Spleen (tissue), 7 donors: Measurements from ENCODE around the gene KCNG2.

Source experiments
- CTCF ChIP-seq, 11 experiments: fragments of 200-600 bp in 7 of 11; fragments of 450-650 bp in 4 of 11; sonication (generic) in 4 of 11; IDR thresholded peaks in 8 of 11; conservative IDR thresholded peaks in 3 of 11; 1 replicate in 7 of 11; 2 replicates in 4 of 11; pipeline versions ENCODE4 v1.4.0 to v1.8.0; 2016 to 2021; ENCODE audit warnings: antibody characterized with exemption in 11 of 11, inconsistent platforms in 4 of 11, mild to moderate bottlenecking in 1 of 11
- POLR2A ChIP-seq, 3 donors: fragments of 450-650 bp; IDR thresholded peaks; one replicate each; pipeline ENCODE4 v1.5.1; 2017; ENCODE audit warnings: antibody characterized with exemption in 3 of 3, mild to moderate bottlenecking in 1 of 3
- POLR2AphosphoS5 ChIP-seq, 3 donors: sonication (generic); formaldehyde crosslinking; IDR thresholded peaks; one replicate each; pipeline ENCODE4 v1.5.1; 2017; ENCODE audit warnings: antibody characterized with exemption in 3 of 3
- donor health status: DM: no; HTN: no; CAD: no; lungs with moderate emphysema.
- donor health status: DM: no; HTN: no; CAD: no.
- donor health status: DM: no; HTN: no; CAD: no.

GRCh38 chr18:79877163-79878091 is 79.7 kb downstream of the KCNG2 start:
- no peak for TF ChIP-seq CTCF (IDR thresholded peaks at IDR 0.05 in 8 of 11, conservative IDR thresholded peaks at IDR 0.05 in 3 of 11)
- TF ChIP-seq POLR2A (IDR thresholded peaks at IDR 0.05) = no peak
- TF ChIP-seq POLR2AphosphoS5 (IDR thresholded peaks at IDR 0.05) = no peak
